ENCODE results near the gene BABAM1. TPM values are rescaled to one million over a fixed set of nuclear protein-coding genes. Genes with fewer than 3 reads are reported as not detected.

The BABAM1 gene
- total and polyA plus RNA-seq, 9 of the 15 experiments (the other 6 are each of a cell fraction or from before 2014, with no cell fraction given): 14.7 to 160 (median 113) TPM

DNA sequence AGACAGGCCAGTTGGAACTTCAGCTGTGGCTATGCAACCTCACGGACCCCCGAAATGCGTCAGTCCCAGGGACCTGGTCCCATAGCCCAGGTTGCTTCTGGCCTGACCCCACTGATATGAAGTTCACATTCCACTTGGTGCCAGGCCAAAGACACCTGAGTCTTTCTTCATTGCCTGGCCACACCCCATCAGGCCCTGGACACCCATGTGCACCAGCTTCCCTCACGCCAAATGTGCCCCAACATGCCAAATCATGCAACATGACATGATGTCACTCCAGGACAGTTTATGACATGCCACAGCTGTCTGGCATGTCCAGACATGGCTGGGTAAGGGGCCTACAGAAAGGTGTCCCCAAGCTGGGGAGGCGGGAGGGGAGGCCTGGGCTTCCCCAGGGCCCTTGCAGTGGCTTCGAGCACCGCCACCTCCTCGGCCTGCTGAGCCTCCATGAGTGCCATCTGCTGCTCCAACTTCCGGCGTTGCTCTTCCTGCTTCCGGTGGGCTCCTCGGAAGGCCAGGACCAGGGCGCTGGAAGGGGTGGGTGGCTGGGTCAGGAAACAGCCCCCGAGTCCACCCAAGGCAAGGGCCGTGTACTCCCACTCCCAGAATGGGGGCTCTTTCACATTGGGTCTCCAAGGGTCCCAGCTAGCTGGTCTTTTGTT lies 17.2 kb upstream of the BABAM1 start:
- Histone ChIP-seq H3K79me2 (ENCODE audit: control insufficient read depth, insufficient read depth, low read length) (peaks cover 5% of the 10 kb centered on the region), H4K20me1 (replicated peaks; ENCODE audit: control insufficient read depth, insufficient read depth, low read length) (no peaks in the 10 kb centered on the region), H3K36me3 (ENCODE audit: control insufficient read depth, insufficient read depth, low read length) (no peaks in the 10 kb centered on the region), H3K27ac (ENCODE audit: extremely low read depth, low read depth, low read length) (peak overlapping the region; percentile 53; the same call in 1 of the 3 replicates), H3K27me3 (ENCODE audit: control insufficient read depth in 2 of 2, insufficient read depth in 2 of 2, low read length in 2 of 2) (no peaks in the 10 kb centered on the region), H3K4me1 (replicated peaks in 1 of 2; ENCODE audit: control insufficient read depth in 2 of 2, insufficient read depth in 2 of 2, low read length in 2 of 2) (peaks cover 35 to 54% of the 10 kb centered on the region in 2 experiments), H2AFZ (ENCODE audit: low read depth, low read length) (no peak overlapping the region), H3K9ac (ENCODE audit: insufficient read depth in 1 of 2, low read depth in 2 of 2, low read length in 2 of 2) (peak overlapping the region in 1 of 2 experiments; percentile 80; a peak in 1 of 4 replicates), H3K4me2 (ENCODE audit: insufficient read depth, low read length) (no peak overlapping the region), H3K9me3 (replicated peaks; ENCODE audit: control insufficient read depth, insufficient read depth, low read depth, low read length) (no peaks in the 10 kb centered on the region), H3K4me3 (no peak overlapping the region), H3K9me1 (ENCODE audit: control insufficient read depth, insufficient read depth, low read length) (no peaks in the 10 kb centered on the region)
- ChIA-PET POLR2A (interaction anchor here (0.5 to 1.4 kb wide), 9 partner anchors 8 to 35 kb away, joined by 3 to 6 read pairs (median 3); partner anchors contain the start of gene USE1), CTCF (ENCODE audit: low intra/inter-chr PET ratio) (no interaction called here)
- intact Hi-C loops (cut with micrococcal nuclease) (loop anchor here (5.0 kb wide), 1 partner anchor 43 kb away; no protein-coding TSS in a partner anchor), in situ Hi-C loops (cut with MboI) (no loop called here)
- TF ChIP-seq ZC3H4 (CRISPR knock-in tag; IDR thresholded peaks at IDR 0.05; ENCODE audit: borderline replicate concordance): 0 out of 2 replicates have a peak, but pooled peaks have one; percentile 45
- no peak for TF ChIP-seq BRCA1 (IDR thresholded peaks at IDR 0.05)
- TF ChIP-seq BRCA1 (CRISPR knock-in tag; IDR thresholded peaks at IDR 0.05): 0 out of 2 replicates have a peak, but pooled peaks have one; percentile 26
- no peak for TF ChIP-seq SRSF9 (IDR thresholded peaks at IDR 0.05; ENCODE audit: borderline replicate concordance, low read depth, low read length)
- peak; percentile 25; the same call in 1 of the 2 replicates for TF ChIP-seq CEBPG (CRISPR knock-in tag; IDR thresholded peaks at IDR 0.05)
- no peak for TF ChIP-seq CEBPG (tag; conservative IDR thresholded peaks at IDR 0.05 in 1 of 2, IDR thresholded peaks at IDR 0.05 in 1 of 2)
- TF ChIP-seq, protein P1, sequence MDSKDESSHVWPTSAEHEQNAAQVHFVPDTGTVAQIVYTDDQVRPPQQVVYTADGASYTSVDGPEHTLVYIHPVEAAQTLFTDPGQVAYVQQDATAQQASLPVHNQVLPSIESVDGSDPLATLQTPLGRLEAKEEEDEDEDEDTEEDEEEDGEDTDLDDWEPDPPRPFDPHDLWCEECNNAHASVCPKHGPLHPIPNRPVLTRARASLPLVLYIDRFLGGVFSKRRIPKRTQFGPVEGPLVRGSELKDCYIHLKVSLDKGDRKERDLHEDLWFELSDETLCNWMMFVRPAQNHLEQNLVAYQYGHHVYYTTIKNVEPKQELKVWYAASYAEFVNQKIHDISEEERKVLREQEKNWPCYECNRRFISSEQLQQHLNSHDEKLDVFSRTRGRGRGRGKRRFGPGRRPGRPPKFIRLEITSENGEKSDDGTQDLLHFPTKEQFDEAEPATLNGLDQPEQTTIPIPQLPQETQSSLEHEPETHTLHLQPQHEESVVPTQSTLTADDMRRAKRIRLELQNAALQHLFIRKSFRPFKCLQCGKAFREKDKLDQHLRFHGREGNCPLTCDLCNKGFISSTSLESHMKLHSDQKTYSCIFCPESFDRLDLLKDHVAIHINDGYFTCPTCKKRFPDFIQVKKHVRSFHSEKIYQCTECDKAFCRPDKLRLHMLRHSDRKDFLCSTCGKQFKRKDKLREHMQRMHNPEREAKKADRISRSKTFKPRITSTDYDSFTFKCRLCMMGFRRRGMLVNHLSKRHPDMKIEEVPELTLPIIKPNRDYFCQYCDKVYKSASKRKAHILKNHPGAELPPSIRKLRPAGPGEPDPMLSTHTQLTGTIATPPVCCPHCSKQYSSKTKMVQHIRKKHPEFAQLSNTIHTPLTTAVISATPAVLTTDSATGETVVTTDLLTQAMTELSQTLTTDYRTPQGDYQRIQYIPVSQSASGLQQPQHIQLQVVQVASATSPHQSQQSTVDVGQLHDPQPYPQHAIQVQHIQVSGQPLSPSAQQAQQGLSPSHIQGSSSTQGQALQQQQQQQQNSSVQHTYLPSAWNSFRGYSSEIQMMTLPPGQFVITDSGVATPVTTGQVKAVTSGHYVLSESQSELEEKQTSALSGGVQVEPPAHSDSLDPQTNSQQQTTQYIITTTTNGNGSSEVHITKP (IDR thresholded peaks at IDR 0.05; ENCODE audit: partially characterized antibody): peak; percentile 29
- ATAC-seq (no peak), FAIRE-seq (no peak), DNase-seq (ENCODE audit: extremely low read depth in 1 of 4, low spot score in 3 of 4) (no peak)
- no TSS peak for BruUV-seq (replicated peaks)
- WGBS (ENCODE audit: insufficient coverage, low coverage, missing lambda C conversion rate): 79% methylated on average over 11 of the region's 15 CpGs

Data from K562 (cell line).